Activated effector memory CD4-positive, alpha-beta T cell treated with anti-CD3 and anti-CD28 coated beads, Interleukin-2, amount 50 U/mL, for 16 hours (primary cell): Measurements from ENCODE around the gene KLHL26.

ENCODE experiments used
- DNase-seq: peaks from one replicate; pipeline ENCODE4 v3.0.0-alpha.2; 2020

Gene KLHL26

DNA sequence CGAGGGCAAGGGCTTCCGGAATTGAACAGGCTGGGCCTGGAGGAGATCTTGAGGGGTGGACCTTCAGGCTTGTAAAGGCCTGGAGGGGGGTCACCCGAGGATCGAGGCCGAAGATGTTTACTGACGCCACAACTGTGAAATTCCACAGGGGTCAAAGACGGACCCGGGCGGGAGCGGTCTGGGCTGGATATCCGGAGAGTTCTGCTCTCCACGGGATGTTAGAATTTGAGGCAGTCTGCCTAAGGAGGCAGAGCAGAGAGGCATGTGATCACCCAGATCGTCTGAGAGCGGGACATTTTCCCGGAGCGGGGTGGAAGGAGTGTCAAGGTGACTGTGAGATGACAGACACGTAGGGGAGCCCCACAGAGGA, 13.2 kb downstream of the KLHL26 start:
- no peak for DNase-seq

DNA sequence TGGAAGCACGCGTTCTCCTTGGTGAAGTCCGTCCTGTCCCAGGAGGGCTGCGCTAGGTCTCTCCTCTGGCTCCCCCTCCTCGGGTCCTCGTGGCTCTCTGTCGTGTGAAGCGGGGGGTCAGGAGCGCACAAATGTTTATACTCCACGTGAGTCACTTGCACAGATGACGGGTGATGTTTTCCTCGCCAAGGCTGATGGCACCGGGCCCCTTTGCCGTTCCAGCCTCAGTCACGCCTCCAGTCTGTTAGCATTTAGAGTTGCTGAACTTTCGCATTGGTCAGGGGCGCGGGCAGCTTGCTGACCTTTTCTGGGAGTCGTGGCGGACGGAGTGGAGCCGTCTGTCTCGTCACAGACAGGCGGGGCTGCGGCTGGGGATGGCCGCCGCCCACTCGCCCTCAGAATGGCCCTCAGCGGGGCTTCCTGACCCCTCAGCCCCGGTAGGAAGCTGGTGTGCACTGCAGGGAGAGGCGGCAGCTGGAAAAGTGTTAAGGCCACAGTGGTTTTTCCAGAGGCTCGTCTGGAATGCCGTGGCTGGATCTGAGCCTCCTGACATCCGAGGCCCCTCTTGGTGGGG, 13.7 kb downstream of the KLHL26 start:
- no peak for DNase-seq

DNA sequence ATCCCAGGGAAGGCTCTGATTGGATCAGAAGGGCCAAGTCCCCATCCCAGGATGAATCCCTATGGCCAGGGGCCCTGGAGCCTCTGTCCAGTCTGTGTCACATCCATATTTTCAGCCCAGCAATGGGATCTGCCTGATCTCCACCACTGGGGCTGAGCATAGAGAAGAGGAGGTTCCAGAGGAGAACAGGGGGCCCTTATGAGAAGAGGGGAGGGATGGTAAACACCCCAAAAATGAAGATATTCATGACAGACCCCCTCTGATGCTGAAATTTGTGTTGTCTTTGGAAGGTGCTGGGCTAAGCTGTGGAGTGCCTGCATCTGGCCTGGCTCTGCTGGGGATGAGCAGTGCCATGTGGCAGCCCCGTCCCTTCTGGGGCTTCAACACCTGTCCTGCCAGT, 14.5 kb downstream of the KLHL26 start:
- DNase-seq: no peak

DNA sequence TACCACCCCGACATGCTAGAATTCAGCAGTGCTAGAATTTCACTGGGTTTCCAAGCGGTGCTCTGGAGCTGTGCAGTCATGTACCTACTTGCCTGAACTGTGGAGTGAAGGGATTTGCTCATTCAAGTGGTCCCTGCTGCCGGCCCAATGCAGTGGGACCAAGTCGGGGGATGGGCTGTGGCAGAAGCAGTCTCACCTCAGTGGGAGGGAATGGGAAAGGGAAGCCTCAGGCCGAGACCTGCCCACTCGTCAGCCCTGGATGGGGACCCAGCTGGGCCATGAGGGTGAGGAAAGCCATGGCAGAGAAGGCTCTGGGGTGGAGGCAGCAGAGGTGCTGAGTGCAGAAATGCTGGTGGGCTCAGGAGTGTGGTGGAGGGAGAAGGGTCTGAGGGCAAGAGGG, 14.9 kb downstream of the KLHL26 start:
- DNase-seq: no peak

DNA sequence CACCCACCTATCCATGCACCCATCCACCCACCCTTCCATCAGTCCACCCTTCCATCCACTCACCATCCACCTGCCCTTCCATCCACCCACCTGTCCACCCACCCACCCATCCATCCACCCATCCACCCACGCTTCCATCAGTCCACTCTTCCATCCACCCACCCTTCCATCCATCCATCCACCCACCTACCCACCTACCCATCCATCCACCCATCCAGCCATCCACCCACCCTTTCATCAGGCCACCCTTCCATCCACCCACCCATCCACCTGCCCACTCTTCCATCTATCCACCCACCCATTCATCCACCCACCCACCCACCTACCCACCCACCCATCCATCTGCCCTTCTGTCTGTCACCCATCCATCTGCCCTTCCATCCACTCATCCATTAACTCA, 17.0 kb downstream of the KLHL26 start:
- DNase-seq: no peak

DNA sequence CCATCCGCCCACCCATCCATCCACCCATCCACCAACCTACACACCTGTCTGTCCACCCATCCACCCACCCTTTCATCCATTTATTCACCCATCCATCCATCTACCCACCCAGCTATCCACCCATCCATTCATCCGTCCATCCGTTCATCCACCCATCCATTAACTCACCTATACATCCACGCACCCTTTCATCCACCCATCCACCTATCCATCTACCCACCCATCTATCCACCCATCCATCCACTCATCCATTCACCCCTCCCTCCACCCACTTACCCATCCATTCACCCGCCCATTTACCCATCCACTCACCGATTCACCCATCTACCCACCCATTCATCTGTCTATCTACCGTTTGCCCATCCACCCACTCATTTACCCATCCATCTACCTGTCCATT, 17.6 kb downstream of the KLHL26 start:
- DNase-seq: no peak

DNA sequence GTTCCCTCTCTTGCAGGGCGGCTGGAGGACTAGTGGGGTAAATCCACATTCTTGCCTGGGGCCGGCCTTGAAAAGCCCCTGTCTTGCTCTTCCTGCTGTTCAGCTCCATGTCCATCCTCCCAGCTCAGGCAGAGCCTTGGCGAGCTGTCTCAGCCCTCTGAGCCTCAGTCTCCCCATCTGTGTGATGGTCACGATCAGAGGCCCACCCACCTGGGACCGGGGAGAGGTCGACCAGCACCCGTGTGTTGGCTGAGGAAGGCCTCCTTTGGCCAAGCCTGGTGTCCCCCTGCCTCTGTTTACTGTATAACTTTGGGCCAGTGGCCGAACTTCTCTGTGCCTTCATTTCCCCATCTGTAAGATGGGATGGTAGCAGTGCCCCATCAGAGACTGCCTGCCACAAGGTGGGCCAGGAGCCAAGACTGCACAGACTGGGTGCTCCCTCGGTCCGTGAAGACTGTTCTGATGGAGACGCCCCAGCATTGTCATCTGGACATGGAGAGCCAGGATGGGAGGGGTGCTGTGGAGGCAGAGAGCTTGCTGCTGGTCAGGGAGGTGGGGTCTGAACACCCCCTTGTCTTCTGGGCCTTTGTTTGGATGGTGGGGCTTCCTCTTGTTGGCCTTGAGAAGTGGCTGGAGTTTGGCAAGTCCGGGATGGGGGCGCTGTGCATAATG, 18.5 kb downstream of the KLHL26 start:
- no peak for DNase-seq

DNA sequence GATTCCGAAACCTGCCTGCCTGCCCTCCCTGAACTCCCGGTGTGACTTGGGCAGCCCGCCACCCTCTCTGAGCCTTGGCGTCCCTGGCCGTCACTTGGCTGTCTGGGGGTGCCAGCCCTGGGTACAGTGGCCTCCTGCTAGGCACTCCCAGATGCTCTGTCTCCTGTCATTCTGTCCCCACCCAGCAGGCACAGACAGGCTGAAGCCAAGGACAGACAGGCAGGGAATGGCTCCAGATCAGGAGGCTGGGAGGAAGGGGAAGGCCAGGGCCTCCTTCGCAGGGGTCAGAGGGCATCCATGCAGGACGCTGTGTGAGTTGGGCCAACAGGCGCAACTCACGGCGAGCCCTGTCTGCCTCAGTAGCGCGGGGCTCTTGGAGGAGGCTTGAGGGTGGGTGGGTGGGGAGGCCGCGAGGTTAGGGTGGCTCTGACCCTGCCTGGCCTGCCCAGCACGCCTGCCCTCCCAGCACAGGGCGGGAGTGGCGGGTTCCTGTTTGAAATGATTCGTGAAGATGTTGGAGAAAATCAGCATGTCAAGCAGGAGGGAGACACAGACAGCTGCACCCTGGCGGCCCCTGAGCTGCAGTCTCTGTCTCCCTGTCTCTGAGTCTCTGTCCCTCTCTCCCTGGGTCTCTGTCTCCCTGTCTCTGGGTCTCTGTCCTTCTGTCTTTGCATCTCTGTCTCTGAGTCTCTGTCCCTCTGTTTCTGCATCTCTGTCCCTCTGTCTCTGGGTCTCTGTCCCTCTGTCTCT, 19.7 kb downstream of the KLHL26 start:
- DNase-seq: no peak

DNA sequence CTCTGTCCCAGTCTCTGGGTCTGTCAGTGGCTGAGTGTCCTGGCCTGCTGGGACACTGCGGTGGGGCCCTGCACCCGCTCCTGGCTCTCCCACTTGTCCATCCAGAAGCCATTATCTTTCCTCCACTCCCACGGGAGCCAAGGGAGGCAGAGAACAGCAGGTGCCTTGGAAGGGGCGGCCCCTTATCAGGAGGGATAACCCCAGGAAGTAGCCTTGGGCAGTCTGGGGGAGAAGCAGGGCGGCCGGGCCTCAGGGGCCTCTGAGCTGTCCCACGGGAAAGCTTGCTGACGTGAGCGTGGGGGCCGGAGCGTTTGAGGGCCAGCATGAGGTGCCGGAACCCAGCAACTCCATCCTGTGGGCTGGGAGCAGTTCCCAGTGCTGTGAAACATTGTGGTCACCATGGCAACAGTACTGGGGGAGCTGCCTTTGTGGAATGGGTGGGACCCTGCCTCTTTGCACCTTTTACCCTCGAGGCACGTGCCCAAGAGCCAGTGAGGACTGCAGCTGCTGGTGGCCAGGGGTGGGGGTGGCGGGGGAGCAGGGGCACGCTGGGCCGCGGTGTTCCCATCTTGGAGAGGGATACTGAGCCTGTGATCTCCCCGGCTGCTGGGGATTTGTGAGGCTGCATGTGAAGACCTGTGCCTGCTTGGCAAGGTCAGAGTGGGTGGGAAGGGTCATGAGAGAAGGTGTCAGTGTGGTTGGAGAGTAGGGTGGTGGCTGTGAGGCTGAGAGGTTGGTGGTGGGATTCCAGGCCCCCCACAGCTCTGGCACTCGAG, 20.9 kb downstream of the KLHL26 start:
- no peak for DNase-seq

DNA sequence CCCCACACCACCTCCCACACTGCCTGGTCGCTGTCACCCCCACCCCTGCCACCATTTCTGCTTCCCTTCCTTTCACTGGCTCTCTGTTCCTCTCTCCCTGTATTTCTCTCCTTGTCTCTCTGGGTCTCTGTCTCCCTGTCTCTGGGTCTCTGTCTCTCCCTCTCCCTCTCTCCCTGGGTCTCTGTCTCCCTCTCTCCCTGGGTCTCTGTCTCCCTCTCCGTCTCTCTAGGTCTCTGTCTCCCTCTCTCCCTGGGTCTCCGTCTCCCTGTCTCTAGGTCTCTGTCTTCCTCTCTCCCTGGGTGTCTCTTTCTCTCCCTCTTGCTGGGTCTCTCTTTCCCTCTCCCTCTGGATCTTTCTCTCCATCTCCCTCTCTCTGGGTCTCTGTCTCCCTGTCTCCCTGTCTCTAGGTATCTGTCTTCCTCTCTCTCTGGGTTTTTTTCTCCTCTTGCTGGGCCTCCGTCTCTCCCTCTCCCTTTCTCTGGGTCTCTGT, 21.6 kb downstream of the KLHL26 start:
- no peak for DNase-seq

DNA sequence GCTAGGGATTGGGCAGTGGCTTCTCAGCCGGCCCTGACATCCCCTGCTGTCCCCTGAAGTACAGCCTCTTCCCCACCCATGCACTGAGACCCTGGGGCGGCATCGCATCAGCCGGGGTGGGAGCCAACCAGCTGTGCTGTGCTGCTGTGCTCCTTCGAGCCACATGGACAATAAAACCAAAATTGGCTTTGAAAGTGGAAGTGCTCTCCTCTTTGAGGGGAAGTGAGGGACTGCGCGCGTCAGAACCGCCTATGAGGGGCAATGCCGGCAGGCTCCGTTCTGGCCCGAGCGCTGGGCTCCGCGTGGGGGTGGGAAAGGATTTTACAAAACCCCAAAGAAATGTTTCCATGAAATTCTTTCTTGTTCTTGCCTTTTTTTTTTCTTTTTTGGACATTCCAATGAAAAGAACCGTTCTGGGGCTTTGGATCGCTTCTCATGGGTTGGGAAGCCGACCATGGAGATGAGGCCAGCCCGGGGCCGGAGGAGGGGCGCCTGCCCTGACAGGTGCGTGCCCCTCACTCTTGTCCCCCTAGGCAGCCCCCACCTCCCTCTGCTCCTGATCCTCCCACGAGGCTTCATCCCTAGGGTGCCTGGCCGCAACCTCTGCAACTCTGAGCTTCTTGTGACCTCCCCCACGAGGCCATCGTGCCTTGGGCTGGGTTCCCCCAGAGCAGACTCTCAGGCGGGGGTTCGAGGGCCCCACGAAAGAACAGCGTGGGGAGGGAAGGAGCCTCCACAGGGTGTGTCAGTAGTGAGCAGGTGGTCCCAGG, 22.6 kb downstream of the KLHL26 start:
- no peak for DNase-seq

DNA sequence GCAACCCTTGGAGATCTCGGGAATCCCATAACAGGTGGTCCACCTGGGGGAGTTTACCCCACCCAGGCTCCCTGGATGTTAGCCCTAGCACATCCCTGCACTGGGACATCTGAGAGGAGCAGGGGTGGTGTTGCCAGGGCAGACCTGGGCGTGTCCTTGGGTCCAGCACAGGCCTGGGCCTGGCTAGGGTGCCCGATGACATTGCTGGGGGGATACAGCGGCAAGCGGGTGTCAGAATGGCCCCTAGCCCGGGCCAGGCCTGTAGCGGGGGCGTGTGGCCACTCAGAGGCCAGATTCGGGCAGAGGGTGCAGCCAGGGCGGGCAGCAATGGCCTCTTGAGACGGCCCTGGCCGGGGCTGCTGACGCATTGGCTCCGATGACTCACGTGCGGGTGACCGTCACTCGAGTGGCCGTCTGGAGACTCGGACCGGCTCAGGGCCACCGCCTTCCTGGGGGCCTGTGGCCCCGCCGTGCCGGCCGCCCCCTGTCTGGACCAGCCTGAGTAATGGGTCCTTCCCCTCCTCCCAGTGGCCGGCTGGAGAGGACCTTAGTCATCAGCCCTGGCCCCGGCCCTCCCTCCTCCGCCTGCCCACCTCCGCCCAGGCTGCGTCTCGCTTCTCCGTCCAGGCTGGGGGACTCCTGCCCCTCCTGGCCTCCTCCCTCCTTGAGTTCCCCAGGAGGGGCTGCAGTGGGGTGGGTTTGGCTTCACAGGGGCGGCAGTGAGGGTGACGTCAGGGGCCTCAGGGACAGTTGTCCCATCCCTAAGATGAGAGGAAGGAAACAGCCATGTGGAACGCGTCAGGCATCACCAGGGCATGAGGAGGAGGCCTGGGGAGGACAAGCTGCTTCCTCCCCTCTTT, 23.5 kb downstream of the KLHL26 start:
- DNase-seq: no peak

DNA sequence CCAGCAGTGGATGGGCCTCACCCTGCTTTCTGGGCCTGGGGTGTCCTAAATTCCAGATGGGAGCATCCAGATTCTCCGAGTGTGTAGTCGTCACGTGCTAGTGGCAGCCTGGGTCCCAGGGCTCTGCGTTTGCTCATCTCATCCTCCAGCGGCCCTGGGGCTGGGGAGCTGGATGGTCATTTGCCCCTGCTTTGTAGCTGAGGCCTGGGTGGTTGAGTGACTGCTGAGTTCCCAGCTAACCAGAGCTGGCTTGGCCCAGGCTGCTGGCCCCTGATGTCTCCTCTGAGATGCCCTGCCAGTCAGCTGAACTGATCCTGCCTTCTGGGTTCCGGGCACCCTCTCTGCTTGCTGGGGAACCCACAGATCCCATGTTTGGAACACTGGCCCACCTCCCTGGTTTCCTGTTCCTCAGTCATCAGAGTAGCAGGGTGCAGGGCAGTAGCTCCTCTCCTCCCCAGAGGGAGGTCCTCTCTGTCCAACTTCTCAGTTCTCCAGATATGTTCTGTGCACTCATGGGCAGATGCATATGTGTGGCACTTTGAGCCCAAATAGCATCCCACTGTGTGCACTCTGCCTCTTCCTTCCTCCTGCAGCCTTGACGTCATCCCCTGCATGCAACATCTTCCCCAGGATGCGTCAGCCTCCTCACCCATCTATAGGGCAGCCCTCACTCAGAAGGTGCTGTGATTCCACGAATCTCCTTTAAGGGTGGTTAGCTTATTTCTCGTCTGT, 24.3 kb downstream of the KLHL26 start:
- no peak for DNase-seq

DNA sequence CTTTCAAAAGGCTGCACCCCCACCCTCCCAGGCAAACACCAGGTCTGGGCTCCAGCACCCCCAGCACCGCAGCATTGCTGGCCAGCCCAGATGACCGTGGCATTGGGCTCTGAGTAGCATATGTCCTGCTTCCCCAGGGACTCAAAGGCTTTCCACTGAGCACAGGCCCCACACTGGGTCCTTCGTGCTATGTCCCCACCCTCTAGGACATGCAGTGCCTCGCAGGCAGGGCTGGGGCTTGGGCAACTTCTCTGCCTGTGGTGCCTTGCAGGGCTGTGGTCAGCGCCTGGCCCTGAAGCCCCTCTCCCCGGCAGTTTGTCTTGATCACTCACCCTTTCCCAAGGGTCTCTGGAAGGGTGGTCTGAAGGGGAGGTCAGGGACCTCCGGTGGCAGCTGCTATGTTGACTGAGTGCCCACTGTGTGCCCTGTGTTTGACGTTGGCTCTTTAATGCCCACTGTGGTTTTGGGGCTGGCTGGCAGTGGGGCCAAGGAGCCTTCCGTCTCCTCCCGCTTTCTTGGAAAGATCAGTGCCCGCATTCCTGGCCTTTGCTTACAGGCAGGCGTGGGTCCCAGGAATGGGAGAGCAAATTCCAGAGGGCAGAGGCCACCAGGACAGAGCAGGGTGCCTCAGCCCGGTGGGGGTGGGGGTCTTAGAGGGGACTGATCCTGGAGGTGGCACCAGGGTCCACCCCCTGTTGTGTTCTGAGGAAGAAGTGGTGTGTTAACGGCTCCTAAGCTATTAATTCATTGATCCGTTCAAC, 26.3 kb downstream of the KLHL26 start:
- DNase-seq: no peak

DNA sequence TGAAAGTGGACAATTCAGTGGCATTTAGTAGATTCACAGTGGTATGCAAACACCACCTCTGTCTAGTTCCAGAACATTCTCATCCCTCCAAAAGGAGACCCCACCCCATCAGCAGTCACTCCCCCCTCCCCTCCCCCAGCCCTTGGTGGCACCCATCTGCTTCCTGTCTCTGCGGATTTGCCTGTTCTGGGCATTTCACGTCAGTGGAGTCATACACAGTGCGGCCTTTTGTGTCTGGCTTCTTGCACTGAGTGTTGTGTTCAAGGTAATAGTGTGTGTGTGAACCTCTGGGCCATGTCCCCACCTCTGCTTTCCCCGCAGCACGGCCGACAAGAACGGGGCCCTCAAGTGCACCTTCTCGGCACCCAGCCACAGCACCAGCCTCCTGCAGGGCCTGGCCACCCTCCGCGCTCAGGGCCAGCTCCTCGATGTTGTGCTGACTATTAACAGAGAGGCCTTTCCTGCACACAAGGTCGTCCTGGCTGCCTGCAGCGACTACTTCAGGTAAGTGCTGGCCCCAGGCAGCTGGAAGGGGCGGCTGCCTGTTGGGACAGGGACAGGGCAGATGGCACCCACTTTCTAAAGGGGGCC, 27.2 kb downstream of the KLHL26 start:
- DNase-seq: no peak

DNA sequence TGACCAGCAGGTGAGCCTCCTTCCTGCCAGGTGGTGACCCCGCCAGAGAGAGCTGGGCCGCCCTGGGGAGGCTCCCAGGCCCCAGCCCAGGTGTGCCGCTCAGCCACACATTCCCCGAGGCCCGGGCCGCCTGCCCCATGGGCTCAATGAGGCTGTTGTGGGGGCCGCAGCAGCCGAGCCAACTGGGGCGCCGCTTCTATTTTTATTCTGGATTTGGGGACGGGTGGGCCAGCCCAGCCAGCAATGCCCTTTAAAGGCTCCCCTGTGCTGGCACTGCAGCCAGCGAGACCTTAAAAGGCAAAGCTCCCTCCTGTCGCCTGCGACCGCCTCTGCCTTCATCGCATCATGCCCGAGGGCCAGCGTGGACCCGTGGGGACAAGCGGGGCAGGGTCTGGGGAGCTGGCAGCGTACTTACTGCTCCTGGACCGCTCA, 29.0 kb downstream of the KLHL26 start:
- DNase-seq: no peak

DNA sequence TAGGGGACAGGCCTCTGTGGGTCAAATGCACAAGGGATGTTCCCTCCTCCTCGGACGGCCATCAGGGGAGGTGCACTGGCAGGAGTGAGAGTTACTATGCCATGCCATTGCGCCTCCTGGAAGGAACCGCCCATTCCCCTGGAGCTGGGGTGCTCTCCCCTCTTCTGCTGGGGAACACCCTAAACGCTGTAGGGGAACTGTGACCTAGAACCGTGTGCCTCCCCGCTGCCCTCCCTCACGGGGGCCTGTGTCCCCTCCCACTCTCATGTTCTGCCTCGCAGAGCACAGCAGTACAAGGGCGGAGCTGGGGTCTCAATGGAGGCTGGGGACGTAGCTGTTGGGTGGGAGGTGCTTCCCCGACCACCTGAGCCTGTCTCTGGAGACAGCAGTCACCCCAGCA, 29.5 kb downstream of the KLHL26 start:
- no peak for DNase-seq

DNA sequence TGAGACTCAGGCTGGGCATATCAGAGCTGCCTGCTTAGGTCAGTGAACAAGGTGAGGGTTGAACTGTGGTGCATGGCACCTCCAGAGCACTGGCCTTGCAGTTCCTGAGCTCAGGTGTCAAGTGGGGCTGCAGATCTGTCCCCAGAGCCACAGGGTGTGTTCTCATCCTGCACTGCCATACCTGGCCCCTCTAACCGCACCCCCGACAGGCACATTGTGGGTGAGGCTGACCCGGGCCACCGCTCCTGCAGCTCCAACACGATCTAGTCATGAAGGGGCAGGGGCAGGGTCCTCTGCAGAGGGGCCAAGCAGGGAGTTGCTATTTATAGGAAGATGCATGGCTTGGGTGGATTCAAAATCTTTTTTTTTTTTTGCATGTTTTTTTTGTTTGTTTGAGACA, 30.0 kb downstream of the KLHL26 start:
- DNase-seq: no peak

DNA sequence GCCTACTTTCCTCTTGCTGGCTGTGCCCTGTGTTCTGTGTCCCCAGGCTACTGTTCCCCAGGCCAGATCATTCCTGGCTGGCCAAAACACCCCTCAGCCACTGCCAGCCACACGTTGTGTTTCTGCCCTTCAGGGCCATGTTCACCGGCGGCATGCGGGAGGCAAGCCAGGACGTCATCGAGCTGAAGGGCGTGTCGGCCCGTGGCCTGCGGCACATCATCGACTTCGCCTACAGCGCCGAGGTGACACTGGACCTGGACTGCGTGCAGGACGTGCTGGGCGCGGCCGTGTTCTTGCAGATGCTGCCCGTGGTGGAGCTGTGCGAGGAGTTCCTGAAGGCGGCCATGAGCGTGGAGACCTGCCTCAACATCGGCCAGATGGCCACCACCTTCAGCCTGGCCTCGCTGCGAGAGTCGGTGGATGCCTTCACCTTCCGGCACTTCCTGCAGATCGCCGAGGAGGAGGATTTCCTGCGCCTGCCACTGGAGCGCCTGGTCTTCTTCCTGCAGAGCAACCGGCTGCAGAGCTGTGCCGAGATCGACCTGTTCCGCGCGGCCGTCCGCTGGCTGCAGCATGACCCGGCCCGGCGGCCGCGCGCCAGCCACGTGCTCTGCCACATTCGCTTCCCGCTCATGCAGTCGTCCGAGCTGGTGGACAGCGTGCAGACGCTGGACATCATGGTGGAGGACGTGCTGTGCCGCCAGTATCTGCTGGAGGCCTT, 30.9 kb downstream of the KLHL26 start:
- no peak for DNase-seq
